Cerebellar nuclear complex (tissue), 1 donor: ENCODE data around the gene RAD21L1.

ENCODE experiments used
- DNase-seq, 2 experiments: peaks; one replicate each; lab custom pipeline; 2025; lab: John Stamatoyannopoulos, UW

RAD21L1 gene

DNA sequence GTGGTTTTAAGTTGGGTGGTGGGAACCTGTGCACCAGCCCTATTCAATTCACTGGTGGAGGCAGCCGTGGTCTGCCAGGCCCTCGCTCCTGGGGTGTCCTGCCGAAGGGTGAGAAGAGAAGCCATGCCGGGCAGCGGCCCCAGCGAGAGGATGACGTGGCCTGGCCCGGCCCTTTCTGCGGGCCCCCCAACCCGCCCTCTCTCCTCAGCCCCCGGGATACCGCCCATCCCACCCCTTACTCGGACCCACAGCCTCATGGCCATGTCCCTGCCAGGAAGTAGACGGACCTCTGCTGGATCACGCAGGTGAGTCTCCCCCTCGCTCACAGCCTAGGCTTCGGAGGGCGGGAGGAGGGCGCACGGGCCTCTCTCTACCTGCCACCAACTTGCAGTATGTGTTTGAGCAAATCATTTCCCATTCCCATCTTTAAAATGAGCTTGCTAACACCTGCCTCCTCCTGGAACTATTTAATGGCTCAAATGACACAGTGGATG is 70.3 kb downstream of the RAD21L1 start:
- no peak for DNase-seq

DNA sequence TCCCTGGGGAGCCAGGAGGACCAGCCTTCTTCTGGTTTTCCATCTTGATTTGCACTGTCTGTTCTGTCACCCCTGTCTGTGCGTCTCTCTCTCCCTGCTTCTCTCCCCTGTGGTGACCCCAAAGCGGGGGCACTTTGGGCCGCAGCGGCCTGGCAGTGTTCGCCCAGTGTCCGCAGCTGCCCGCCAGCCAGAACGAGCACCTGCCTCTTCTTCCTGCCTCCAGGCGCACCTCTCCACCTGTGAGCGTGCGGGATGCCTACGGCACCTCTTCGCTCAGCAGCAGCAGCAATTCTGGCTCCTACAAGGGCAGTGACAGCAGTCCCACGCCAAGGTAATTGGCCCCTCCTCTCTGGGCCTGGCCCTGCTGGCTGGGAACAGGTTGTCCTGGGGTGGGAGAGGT is 71.1 kb downstream of the RAD21L1 start:
- no peak for DNase-seq

GRCh38 chr20:1297486-1297885 is 71.6 kb downstream of the RAD21L1 start:
- DNase-seq: peak in 1 of 2 experiments; percentile 12

DNA sequence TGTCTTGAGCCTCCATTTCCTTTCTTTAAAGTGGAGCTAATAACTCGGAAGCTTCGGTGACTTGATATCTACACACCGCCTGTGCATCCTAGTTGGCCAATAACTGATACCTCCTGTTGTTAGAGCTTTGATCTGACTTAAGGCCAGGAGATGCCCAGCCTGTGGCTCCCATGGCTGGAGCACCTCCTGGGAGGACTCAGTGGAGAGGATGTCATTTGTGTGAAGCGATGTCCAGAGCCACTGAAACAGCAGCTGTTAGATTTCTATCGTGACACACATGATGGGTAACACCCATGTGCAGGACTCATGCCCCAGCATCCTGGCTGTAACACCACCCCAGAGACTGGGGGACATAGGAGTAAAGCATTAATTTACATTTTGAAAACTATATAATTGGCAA is 72.3 kb downstream of the RAD21L1 start:
- DNase-seq: no peak

DNA sequence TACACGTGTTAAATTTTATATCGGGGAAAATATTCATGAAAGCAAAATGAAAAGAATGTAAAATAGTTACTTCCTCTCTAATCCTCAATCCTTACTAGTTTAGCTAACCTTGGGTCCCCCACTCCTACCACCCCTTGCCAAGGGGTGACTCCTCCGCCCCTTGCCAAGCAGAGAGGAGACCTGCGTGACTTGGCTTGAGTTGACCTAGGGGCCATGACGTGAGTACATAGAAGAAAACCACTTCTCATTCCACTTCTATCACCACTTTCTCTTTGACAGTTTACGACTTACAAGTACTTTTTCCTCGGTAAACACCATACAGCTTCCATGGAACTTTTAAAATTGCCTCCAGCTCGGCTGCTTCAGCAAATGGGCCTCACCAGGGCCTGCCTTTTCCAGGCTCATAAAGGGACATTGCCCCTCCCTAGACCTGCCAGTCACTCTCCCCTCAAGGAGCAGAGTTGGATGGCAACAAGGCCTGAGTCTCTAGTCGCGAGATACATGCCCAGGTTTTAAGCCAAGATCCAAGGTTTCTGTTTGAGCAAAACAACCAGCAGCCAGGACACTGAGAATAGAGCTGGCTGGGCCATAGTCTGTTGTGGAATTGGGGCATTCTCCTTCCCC is 73.2 kb downstream of the RAD21L1 start:
- no peak for DNase-seq

DNA sequence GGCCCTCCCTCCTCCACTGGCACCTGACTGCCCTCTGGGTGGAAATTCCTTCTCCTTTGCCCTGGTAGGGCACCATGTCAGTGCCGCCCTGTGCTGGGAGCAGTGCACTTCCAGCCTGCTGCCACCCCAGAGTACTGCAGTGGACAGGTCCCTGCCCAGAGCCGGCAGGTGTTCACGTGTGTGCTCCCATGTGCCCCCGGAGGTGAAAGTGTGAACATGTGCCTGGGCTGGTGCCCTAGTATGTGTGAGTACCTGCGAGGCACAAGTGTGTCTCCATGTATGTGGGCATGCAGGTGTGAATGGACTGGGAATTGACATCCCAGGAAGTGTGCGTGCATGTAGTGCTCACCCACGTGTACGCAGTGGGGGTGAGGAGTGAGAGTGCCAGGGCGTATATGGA is 73.7 kb downstream of the RAD21L1 start:
- DNase-seq: no peak

DNA sequence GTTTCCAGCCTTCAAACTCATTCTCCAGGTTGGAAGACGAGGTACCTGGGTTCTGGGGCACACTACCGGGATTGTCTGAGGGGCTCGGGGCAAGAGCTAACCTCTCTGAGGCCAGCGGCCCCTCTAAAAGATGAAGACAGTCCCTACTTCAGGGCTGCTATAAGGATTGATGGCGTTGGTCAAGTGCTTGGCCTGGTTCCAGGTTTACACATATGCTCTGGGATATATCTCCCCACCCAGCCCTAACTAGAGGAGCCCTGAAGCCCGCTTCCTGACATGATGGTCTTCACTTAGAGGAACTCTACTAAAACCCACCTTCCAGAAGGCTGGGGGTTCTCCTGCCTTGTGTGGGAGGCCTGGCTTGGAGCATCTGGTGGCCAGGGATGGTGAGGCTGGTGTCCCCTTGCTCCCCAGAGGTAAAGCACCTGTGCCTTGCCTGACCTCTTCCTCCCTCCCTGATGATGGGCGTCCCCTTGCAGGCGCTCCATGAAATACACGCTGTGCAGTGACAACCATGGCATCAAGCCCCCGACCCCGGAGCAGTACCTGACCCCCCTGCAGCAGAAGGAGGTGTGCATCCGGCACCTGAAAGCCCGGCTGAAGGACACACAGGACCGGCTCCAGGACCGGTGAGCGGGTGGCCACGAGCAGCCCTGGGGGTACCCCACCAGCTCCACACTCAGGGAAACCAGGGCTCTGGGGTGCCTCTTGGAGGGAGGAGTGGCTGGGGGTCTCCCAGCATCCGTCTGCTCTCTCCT is 74.4 kb downstream of the RAD21L1 start:
- DNase-seq: no peak

DNA sequence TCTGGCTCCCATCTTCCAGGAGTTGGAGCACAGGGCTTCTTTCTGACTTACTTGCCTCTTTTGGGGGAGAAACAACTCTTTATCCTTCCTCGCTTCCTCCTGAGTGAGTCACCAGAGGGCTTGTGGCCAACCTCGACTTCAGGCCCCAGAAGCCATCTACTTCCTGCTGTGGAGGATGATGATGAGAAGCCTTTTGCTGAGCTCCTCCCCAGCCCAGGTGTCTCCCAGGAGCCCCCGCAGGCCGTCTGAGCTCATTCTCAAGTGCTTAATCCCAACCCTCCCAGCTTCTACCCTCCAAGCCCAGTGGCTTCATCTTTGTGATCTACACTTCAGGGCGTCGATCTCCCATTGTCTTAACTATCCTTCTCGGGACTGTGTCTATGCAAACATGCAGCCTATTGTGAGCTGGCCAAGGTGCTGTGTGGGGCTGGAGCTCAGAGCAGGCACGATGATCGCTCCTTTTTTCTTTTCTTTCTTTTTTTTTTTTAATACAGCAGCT is 75.2 kb downstream of the RAD21L1 start:
- DNase-seq: no peak

DNA sequence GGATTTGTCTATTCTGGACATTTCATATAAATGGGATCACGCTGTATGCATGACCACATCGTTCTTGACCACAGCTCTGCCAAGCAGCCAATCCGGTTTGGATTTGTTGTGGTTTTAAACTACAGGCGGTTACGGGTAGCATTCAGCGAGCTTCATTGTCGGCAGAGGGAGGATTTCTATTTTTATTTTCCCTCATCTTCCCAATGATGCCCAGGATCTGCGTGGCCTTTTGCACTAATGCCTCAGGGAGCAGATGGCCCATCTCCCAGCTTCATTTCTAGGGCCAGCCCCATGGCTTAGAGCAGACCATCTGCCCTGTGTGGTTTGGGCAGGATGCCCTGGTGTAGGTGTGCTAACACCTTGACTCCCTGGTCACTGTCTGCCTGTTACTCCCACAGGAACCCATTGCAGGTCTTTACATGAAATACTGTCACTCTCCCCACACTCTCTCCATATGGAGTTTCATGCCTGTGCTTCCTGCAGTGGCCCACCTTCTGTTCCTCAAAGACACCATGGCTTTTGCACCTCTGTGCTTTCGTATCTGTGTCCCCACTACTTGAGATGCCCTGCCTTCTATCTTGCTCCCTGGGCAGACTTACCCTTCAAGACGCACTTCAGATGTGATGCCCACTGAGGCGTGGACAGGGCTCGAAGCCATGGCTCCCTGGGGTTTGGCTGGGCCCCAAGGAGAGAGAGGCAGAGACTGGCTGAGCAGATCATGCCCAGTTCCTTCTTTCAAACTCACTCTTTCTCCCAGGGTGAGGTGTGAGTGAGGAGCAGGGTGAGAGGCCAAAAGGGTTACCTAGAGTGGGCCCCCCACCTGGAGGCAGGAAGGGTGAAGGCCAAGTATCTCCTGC is 77.1 kb downstream of the RAD21L1 start:
- peak; percentile 83 to 88 for DNase-seq

- DNase-seq: no peak
Observed at GRCh38 chr20:1304710-1305515, 79.1 kb downstream of the RAD21L1 start.
